ENCODE data around the gene UNC5A. TPM values are rescaled to one million over a fixed set of nuclear protein-coding genes. Genes with fewer than 3 reads are reported as not detected.

UNC5A gene
- total RNA-seq, 1 donor from 2014 or later = 0.34 TPM

DNA sequence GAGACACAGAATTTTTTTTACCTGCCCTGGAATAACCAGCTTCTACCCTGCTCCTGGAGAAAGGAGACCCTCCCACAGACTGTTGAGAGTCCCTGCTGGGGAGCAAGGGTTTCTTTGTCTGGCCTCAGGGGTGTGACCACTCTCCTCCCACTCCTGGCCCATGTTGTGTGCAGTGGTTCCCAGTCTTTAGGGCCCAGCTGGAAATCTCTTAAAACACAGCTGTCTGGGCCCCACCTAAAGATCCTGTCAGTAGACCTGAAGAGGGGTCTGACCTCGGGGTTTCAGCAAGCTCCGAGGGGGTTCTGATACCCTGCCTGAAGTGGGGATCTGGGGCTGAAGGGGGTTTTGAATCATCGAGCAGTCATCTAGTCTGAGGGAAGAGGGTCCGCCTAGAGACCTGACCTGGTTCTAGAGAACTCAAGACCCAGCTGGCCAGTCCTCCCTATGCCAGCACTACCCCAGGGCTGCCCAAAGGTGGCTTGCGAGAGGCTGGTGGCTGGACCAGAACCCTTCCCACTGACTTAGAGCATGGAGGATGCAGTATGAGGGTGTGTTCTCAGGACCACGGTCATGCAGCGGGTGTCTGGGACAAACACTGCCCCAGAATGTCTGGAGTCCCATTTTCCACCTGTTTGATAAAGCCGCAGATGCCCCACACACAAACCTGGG is 8.1 kb upstream of the UNC5A start:
- DNase-seq = no peak

DNA sequence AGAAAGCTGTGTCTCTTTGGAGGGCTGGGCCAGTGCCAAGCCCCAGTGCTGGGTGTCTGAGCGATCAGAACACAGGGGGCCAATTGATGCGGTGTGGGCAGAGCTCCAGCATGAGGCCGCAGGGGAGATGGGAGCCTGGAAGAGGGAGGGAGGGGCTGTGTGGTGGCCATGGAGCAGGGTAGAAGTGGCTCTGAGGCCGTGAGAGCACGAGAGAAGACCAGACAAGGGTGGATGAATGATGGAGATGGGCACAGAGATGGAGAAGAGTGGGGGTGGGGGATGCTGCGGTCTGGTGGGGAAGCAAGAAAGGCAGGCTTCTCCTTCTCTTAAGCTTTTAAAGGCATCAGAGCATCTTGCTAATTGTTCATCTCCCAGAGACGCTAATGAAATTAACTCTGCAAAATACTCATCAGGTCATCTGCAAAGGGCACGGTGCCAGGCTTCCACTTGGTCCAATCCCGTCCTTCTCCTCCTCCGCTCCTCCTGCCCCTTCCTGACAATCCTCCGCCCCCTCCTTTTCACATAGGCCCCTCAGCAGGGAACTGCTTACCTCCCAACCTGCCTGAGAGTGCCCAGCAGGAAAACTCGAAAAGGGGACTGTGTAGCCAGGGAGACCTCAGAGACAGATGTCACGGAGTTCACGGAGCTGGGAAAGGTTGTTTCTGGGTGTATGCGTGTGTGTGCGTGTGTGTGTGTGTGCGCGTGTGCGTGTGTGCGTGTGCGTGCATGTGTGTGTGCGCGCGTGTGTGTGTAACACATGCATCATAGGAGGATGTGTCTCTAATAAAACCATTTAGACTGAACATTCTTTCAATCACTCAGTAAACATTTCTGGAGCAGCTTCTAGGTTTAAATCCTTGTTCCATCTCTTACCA is 7.1 kb upstream of the UNC5A start:
- DNase-seq = no peak

DNA sequence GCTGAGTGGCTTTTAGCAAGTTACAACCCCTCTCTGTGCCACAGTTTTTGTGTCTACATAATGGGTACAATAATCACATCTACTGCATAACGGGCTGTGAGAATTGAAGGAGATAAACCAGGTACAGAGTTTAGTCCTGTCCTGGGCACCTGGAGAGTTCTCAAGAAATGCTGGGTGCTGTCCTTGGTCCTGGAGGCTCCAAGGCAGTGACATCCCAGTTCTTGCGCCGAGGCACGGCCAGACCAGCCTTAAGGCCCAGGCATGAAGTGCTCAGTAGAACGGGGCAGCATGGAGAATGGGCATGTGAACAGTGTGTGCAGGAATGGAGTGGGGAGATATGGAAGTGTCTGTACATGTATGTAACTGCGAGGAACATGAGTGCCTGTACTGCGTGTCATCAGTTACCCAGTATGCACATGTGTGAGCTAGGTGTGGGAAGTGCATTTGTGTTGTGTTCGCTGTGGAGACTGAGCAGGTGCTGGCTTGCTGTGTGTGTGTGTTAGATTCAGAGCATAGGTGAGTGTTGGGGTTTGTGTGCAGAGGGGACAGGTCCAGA is 6.3 kb upstream of the UNC5A start:
- DNase-seq = peak; percentile 71

DNA sequence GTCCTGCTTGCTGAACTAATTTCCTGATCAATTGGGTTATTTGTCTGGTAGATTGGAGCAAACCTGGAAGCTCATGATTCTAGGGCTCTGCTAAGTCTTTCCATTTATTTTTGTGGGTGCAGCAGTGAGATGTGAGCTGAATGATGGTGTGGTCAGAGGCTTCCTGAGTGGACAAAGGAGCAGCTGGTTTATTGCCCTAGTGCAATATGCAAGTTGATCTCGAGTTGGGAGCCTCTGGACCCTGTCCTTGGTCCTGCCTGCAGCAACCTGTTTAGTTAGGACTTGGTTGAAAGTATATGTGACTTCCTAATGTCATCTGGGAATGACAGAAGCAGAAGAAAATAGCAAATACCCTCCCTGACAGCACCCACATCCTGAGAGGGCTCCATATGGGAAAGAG is 4.2 kb upstream of the UNC5A start:
- peak; percentile 51 for DNase-seq

DNA sequence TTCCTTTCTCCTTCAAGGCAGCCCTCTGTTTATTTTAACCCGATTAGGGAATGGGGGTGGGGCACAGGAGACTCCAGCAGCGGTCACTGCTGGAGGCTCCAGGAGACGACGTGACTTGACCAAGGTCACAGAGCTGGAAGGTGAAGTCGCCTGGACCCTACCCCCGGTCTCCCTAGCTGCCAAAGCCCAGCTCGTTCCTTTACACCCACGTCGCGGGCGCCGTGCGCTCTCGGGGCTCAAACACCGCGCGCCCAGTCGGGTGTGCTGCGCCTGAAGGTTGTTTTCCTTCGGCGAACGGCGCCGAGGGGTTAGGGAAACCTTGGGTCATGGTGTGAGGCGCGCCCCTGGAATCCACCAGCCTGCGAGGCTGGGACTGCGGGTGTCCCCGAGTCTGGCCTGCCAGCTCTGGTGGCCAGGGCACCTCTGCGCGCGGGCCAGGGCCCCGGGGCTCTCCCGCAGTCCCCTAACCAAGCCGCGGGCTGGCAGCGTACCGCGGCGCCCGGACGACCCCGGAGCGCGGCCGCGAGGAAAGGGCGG is 747 bp upstream of the UNC5A start:
- DNase-seq = no peak

DNA sequence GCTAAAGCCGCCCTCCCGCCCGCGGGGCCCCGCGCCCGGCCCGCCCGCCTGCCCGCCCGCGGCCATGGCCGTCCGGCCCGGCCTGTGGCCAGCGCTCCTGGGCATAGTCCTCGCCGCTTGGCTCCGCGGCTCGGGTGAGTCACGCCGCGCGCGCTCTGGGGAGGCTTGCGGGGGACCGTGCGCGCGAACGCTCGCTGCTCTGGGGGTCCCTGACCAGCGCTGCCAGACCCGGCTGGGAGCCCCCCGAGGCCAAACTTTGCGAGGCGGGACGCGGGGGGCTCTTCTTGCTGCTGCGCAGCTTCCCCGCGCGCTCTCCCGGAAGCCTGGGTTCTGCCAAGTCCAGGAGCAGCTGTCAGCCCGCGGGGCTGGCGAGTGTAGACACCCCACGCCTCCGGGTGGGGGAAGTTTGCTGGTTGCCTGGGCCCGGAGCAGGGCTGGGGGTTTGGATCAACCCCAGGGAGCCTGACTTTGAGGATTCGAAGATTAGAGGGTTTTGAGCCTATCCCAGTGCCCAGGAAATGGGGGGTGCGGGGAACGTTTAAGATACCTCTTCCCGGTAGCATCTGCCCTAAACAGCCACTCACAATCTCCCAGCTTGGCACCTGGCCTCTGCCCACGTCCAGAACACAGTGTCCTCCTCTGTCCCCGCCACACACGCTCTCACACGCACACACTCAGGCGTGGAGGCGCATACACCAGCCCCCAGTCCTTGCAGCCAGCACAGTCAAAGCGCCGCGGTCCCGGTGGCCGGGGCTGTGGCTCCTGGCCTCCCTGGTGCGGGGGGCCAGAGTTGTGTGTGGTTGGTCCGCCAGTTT is 535 bp downstream of the UNC5A start:
- peak; percentile 41 for DNase-seq

DNA sequence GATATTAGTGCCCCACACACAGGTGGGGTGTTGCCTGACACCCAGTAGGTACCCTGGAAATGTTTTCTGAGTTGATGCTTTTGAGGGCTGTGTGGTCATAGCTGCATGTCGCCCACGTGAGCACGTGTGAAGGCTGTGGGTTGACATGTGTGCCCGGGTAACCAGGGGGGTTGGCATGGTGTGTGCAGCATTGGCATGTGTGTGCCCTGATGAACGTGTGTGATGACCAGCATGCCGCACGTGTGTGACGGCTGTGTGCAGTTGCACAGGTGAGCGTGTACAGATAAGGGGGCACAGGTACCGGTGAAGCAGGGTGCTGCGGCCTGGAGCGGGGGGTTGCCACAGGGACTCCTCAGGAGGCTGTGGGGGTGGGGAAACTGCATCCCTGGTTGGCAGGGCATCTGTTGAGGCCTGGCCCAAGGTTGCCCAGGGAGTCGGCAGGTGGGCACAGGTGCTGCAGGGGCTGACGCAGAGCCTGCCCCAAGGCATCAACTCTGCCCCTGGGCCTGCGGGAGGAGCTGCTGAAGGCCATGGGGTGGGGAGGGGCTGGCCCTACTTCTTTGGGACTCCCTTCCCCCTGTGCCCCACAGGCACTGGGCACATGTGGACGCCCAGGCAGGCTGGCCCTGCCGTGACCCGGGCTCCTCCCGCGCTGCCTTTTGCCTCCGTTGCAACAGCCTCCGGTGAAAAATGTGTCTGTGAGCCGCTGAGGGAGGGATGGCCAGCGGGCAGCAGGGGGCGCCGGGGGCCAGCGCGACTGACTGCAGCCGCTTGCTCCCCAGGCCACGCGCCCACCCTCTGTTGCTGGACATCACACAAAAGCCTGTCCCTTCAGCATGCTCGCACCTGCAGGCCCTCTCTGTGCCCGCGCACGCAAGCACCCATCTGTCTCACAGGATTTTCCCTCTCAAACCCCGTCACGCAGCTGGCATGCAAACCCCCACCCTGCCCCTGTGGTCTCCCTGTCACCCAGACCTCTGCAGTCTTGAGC is 2.2 kb downstream of the UNC5A start:
- DNase-seq = peak; percentile 67

DNA sequence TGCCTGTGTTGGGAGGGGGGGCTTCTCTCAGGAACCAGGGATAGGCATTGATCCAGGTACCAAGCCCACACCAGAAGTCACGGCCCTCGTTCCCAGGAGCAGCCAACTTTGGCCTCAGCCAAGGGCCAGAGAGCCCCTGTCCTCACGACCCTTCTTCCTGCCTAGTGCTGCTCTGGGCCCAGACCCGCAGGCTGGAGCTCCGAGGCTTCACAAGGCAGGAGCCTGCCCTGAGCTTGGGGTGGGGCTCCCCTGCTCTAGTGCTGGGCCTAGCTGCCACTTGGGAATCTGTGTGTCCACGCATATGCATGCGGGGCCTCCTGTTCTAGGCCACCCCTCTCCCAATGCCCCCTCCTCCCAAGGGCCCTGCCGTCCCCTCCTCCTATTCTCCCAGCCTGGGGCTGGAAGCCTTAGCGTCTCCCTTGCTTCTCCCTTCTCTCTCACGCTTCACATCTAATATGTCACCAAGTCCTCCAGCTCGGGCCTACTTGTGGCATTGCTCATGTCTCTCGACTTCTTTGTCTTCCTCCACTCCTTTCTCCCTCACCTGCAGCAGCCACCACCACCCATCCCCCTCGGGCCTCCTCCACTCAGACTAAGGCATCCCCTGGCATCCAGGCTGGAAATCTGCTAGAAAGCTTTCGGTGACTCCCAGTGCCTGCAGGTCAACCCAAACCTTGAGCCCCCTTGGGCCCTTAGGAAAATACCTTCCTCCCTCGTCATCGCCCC is 3.4 kb downstream of the UNC5A start:
- DNase-seq = no peak

DNA sequence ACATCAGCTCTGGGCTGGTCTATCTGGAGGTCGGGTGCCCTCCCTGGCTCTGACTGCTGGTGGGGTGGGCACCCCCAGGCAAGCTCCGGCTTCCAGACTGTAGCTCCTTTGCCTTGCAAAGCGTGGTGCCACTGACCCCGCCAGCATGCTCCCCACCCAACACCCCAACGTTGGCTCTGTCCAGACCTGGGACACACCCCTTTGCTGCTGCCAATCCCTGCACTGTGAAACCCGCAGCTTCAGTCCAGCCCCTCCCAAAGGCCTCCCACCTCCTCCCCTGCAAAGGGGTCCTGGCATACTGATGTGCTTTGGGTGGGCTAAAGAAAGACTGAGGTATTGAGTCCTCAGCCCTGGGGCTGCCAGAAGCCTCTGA is 3.9 kb downstream of the UNC5A start:
- DNase-seq = no peak

DNA sequence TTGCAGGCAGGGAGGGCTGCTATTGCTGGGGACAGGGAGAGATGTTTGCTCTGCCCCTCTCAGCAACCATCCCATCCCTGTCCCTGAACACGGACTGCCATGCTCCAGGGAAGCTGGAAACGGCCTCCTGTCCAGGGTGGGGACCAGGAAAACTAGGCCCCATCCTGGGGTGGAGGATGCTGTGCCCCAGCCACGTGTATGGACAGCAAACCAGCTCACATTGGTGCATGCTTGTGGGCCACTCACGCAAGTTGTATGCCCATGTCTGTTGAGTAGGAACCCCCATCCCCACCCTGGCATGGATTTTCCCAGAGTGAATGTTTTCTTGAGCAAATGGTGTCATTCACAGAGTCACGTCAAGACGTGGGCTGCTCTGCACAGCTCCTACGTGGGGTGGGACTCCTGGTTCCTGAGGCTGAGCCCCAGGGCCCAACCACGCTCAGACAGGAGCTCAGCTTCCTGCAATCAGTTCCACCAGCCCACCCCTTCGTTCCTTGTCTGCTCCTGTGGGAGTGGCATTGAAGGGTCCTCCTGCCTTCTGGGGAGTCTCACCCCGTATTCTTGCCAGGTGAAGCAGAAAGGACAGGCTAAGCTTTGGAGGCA is 4.6 kb downstream of the UNC5A start:
- no peak for DNase-seq

DNA sequence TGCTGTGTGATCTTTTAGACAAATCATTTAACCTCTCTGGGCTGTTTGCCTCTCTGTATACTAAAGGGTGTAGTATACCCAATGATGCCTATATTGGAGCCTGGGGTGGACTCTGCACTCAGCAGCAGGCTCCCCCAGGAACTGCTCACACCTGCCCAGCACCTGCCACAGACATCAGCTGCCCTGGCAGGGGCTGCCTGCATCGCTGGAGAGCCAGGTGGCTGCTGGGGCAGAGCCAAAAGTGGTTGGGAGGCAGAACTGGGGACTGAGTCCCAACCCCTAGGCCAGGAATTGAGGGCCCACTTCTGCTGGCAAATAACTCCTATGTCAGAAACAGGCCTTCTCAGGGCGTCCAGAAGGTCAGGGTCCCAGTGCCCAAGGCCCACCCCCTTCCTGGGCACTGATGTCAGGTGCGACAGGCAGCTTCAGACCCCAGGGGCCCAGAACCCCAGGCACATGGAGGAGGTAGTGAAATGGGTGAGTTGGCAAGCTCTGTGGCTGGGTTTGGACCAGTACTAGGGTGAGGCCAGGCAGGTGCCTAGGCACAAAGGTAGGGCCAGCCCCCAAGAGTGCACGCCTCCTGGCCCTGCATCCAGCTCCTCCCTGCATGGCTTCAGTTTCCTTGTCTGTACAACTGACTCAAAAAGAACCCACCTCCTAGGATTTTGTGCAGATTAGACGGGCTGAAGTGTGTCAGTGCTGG is 5.8 kb downstream of the UNC5A start:
- DNase-seq = no peak

DNA sequence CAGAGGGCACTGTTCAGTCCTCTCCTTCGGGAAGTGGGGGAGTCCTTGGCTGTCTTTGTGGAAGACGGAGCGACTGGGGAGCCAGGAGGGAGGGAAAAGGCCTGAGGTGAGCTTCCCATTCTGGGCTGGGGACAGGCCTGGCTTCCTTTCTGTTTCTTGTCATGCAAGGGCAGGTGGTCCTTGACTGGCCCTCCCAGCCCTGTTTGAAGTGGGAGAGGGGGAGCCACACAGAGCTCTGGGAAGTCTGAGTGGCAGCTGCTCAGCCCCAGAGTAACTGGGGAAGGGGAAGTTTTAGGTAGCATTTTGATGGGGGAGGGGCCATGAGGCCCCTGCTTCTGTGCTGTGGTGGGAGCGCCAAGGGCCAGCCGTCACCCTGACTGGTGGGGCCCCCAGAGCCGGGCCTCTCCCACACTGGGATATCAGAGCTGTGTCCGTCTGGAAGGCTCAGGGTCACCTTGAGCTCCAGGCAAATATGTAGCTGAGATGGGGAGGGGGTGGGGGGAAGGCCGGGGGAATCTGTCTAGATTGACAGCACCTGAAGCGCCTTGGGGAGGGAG is 6.5 kb downstream of the UNC5A start:
- no peak for DNase-seq

DNA sequence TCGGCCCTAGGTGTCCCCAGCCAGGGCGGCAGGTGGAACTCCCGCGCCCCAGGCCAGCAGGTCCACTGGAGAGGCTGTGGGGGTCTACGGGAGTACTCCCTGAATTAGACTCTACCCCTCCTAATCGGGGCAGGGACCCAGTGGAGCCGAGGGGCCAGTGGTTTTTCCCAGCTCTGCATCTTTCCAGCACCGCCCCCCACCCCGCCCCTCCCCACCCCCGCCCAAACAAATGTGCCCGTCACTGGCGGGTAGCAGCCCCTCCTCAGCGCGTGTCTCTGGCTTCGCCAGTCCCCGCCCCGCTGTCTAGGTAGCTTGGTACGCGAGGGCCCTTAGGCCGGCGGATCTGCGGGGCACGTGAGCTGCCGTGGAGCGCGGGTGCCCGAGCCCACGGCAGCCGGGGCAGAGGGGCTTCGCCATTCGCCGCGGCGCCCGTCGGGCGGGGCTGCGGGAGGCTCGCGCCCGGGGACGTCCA is 7.0 kb downstream of the UNC5A start:
- no peak for DNase-seq

DNA sequence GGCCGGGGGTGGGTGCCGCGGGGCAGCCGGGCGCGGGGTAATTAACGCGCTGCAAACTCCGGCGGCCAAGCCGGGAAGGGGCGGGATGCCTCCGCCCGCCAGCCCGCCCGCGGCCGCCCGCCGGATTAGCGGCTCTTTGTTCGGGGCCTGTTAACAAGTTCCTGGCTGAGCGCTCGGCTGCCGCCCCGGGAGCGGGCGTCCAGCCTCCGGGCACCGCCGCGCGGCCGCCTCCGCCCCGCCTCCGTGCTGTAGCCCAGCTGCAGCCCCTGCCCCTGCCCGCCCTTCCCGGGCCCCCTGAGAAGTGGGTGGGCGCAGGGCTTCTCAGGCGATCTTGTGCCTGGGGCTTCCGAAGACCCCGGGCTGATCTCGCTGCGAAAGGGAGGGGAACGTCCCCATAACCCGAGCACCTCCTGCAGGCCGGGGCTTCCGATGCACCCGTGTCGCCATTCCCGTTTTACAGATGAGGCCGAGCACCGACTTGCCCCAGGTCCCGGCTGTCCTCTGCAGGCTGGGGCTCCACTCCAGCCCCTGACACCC is 7.5 kb downstream of the UNC5A start:
- DNase-seq = peak; percentile 59

DNA sequence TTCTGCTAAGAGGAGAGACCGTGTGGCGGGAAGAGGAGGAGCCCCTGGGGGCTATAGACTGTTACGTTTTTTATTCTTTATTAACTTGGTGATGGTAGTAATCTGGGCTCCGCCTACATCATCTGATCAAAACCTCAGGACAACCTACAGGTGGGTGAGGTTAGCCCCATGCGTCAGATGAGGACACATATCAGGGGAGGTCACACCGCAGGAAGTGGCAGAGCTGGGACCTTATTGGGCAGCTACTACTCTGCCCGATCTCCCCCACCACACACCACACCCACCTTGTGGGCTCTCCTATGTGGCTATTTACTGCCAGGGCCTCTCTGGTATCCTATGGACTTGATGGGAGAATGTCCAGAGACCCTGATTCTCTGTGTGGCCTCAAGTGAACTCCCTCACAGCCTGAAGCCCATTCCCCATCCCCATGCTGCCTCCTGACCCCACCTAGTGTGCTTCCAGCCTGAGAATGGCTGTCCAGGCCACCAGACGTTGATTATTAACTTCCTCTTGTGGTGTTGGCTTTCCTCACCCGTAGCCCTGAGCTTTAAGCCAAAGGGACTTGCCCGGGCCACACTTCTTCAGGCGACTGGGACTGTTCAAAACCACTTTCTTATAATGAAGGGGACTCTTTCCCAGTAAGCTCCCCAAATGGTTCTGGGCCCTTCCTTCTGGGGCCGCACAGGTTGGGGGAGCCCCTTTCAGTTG is 8.2 kb downstream of the UNC5A start:
- no peak for DNase-seq

DNA sequence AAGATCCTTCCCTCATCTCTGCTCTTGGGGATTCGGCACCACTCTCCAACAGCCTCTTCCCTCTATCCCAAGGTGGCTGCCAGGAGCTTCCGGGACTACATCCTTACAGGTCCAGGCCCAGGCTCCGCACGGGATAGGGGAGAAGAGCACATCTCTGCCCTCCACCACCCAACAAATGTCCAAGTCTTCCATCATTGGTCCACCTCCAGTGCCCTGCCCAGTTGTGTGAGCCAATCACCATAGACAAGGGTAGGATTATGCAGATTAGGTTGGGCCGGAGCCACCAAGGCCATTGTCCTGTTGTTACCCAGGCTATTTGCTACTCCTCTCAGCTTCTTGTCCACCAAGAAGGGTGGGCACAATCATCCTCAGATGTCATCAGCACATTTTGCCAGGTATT is 9.1 kb downstream of the UNC5A start:
- DNase-seq = no peak

DNA sequence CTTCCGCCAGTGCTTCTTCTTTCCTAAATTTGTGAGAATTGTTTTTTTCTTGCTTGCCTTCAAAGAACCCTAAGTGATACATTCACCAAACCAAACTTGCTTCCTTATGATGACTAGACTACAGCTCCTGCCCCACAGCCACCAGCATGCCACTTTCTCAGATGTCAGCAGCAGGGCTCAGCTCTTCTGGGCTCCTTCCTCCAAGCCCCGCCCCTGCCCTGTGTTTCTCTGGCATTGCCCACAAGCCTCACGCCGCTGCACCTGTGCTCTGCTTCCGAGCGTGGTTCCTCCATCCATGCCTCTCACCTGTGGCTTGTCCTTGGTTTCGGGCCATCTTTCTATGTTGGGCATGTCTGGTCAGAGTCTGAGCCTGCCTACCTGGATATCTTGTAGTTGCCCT is 10.6 kb downstream of the UNC5A start:
- no peak for DNase-seq

DNA sequence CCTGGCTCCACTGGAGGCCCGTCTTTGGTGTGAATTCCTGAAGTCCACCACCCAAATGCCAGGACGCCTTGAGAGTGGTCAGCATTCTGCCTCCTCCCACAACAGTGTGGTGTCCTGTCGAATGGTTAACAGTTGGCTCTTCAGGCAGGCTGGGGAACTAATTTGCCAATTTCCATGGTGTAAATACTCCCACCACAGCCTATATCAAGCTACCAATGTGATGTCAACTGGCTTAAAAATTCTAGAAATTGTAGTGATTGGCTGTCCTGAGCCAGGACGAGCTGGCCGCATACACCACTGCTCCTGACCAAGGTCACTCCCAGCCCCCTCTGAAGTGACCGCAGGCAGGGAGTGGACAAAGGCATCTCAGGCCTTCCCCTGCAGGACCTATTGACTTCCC is 11.1 kb downstream of the UNC5A start:
- no peak for DNase-seq

Data from dermis blood vessel endothelial cell (primary cell).